K562 (cell line): ENCODE data around the gene DNAAF6. TPM values are rescaled to one million over a fixed set of nuclear protein-coding genes. Genes with fewer than 3 reads are reported as not detected.

Source experiments
- ATAC-seq: fragments of 200-7000 bp; cut with Tn5 transposase; 3 replicates; pipeline ENCODE4 v1.9.1; 2020; ENCODE audit warnings: moderate library complexity
- BruUV-seq: library from RNA; stranded (reverse); fragments of 400-500 nt; replicated peaks from 2 replicates; lab custom pipeline; 2021; lab: Mats Ljungman, UMichigan
- CTCF ChIA-PET: fragments of 300-600 bp; formaldehyde crosslinking; extraction: SDS; loops from one replicate; lab custom pipeline; 2021; ENCODE audit warnings: low intra/inter-chr PET ratio; lab: Yijun Ruan, JAX
- POLR2A ChIA-PET: fragments of 300-600, 350-650 bp; sonication (Branson Sonifier 250); formaldehyde crosslinking; extraction: SDS; loops from one replicate; lab custom pipeline; 2021; ENCODE audit warnings: antibody characterized with exemption, inconsistent platforms; lab: Yijun Ruan, JAX
- DNase-seq, 4 experiments: peaks; one replicate each; pipeline versions ENCODE4 v3.0.0 to v3.0.0-alpha.2; 2011 to 2018; ENCODE audit warnings: low spot score in 3 of 4, mixed read lengths in 3 of 4; ENCODE audit errors: extremely low read depth in 1 of 4
- FAIRE-seq: peaks from 2 replicates; lab custom pipeline; 2011; peaks lifted over from hg19 to GRCh38; lab: Jason Lieb, UNC
- H2AFZ ChIP-seq: 2 replicates; pipeline ENCODE4 v1.6.0; 2011; ENCODE audit warnings: low read depth, low read length, control low read depth, inconsistent platforms
- H3K27ac ChIP-seq: fragments of 200-600 bp; 3 replicates; pipeline ENCODE4 v1.8.0; 2011; ENCODE audit warnings: low read depth, mild to moderate bottlenecking, control low read depth, inconsistent platforms, low read length, moderate library complexity, mixed read lengths; ENCODE audit errors: extremely low read depth
- H3K27me3 ChIP-seq, 2 experiments: fragments of 300-600 bp in 1 of 2; 2 replicates in 1 of 2; 3 replicates in 1 of 2; pipeline versions ENCODE4 v1.6.0 to v1.8.0; 2011; ENCODE audit warnings: inconsistent platforms in 2 of 2, low read length in 2 of 2, mild to moderate bottlenecking in 1 of 2, mixed read lengths in 1 of 2, moderate library complexity in 1 of 2; ENCODE audit not compliant: control insufficient read depth in 2 of 2, insufficient read depth in 2 of 2
- H3K36me3 ChIP-seq: fragments of 300-600 bp; 3 replicates; pipeline ENCODE4 v1.8.0; 2011; ENCODE audit warnings: mild to moderate bottlenecking, low read length, inconsistent platforms; ENCODE audit not compliant: control insufficient read depth, insufficient read depth
- H3K4me1 ChIP-seq, 2 experiments: fragments of 200-600 bp in 1 of 2; replicated peaks in 1 of 2; 2 replicates in 1 of 2; 3 replicates in 1 of 2; pipeline versions ENCODE4 v1.5.1 to v1.8.0; 2011; ENCODE audit warnings: inconsistent platforms in 2 of 2, low read length in 2 of 2, mild to moderate bottlenecking in 1 of 2, mixed read lengths in 1 of 2, moderate library complexity in 1 of 2; ENCODE audit not compliant: control insufficient read depth in 2 of 2, insufficient read depth in 2 of 2
- H3K4me2 ChIP-seq: 2 replicates; pipeline ENCODE4 v1.6.1; 2011; ENCODE audit warnings: low read length, control low read depth, inconsistent platforms, mixed read lengths; ENCODE audit not compliant: insufficient read depth
- H3K4me3 ChIP-seq: fragments of 200-600 bp; sonication (generic), shearing (Covaris generic); 2 replicates; pipeline ENCODE4 v1.5.1; 2016; ENCODE audit warnings: control low read depth, inconsistent platforms
- H3K79me2 ChIP-seq: fragments of 200-600 bp; 3 replicates; pipeline ENCODE4 v1.8.0; 2011; ENCODE audit warnings: low read length, inconsistent platforms; ENCODE audit not compliant: control insufficient read depth, insufficient read depth
- H3K9ac ChIP-seq, 2 experiments: 2 replicates each; pipeline versions ENCODE4 v1.6.0 to v1.6.1; 2011; ENCODE audit warnings: low read depth in 2 of 2, low read length in 2 of 2, control low read depth in 1 of 2, inconsistent platforms in 1 of 2, mild to moderate bottlenecking in 1 of 2, mixed read lengths in 1 of 2; ENCODE audit not compliant: insufficient read depth in 1 of 2
- H3K9me1 ChIP-seq: one replicate; pipeline ENCODE4 v1.6.0; 2011; ENCODE audit warnings: inconsistent platforms, mild to moderate bottlenecking, low read length, moderate library complexity; ENCODE audit not compliant: control insufficient read depth, insufficient read depth
- H3K9me3 ChIP-seq: replicated peaks from 2 replicates; pipeline ENCODE4 v1.5.1; 2011; ENCODE audit warnings: low read depth, low read length, inconsistent platforms; ENCODE audit not compliant: control insufficient read depth, insufficient read depth
- H4K20me1 ChIP-seq: replicated peaks from 2 replicates; pipeline ENCODE4 v1.6.1; 2011; ENCODE audit warnings: low read length, inconsistent platforms, mixed read lengths; ENCODE audit not compliant: control insufficient read depth, insufficient read depth
- DNMT1 ChIP-seq: fragments of 450-650 bp; IDR thresholded peaks from 2 replicates; pipeline ENCODE4 v1.6.1; 2016; ENCODE audit warnings: antibody characterized with exemption, mild to moderate bottlenecking
- IRF2 ChIP-seq: sonication (generic); formaldehyde crosslinking; IDR thresholded peaks from 2 replicates; pipeline ENCODE4 v1.8.1; 2022; ENCODE audit warnings: mild to moderate bottlenecking, missing genetic modification reagents
- PHTF2 ChIP-seq: fragments of 250-450 bp; sonication (Bioruptor Pico); IDR thresholded peaks from 2 replicates; pipeline ENCODE4 v1.5.0; 2021; ENCODE audit warnings: mild to moderate bottlenecking
- PPARD ChIP-seq: fragments of 250-450 bp; sonication (Bioruptor Pico); IDR thresholded peaks from 2 replicates; pipeline ENCODE4 v1.8.0; 2022; ENCODE audit warnings: inconsistent platforms, mild to moderate bottlenecking, moderate library complexity
- RBM39 ChIP-seq: fragments of 200-400 bp; formaldehyde crosslinking; optimal IDR thresholded peaks from 2 replicates; pipeline ENCODE3; 2018; ENCODE audit warnings: low read depth, low read length
- ZNF140 ChIP-seq: fragments of 250-450 bp; sonication (Bioruptor Pico); IDR thresholded peaks from 2 replicates; pipeline ENCODE4 v1.8.0; 2021; ENCODE audit warnings: moderate library complexity, mild to moderate bottlenecking, inconsistent platforms
- ZNF561 ChIP-seq: fragments of 450-650 bp; formaldehyde crosslinking; conservative IDR thresholded peaks from 2 replicates; pipeline ENCODE4 v1.4.0; 2020; ENCODE audit warnings: mild to moderate bottlenecking, moderate library complexity
- WGBS: fragments of 100-300 bp; shearing (Covaris generic); methylation state at CpG from one replicate; pipeline ENCODE4 v1.1.6; 2016; ENCODE audit warnings: low coverage, mixed read lengths; ENCODE audit not compliant: insufficient coverage; ENCODE audit errors: missing lambda C conversion rate; 5-methylcytosine and 5-hydroxymethylcytosine counted together
- in situ Hi-C: fragments of 300-500 bp; cut with MboI; formaldehyde crosslinking; loops from 4 replicates; pipeline ENCODE4 v1.15.0; 2018; ENCODE audit warnings: inconsistent platforms, mixed read lengths
- intact Hi-C: fragments of 100-400 bp; cut with micrococcal nuclease; formaldehyde crosslinking; loops from 2 replicates; pipeline ENCODE4 v1.14.2; 2022
- polyA plus RNA-seq, 8 experiments: library from polyadenylated mRNA; depleted of rRNA in 4 of 8; stranded (reverse) in 5 of 8; unstranded in 3 of 8; fragments of >200 nt; fragmentation: Nextera tagmentation in 2 of 8; fragmentation: Illumina TruSeq in 1 of 8; extraction: Ambion mirVana in 2 of 8; extraction: Trizol in 1 of 8; gene quantifications; 2 replicates each; pipeline versions ENCODE4 v1.2.1 to v1.2.3, GENCODE V29; 2011 to 2014; ENCODE audit warnings: inconsistent platforms in 1 of 8, missing spikeins in 1 of 8
- total RNA-seq, 7 experiments: library from RNA; depleted of rRNA in 6 of 7; stranded (reverse); fragments of >200 nt in 6 of 7; fragmentation: Illumina TruSeq in 2 of 7; extraction: Trizol in 2 of 7; gene quantifications; 2 replicates each; pipeline versions ENCODE4 v1.2.1 to v1.2.3, GENCODE V29; 2011 to 2021; ENCODE audit warnings: low replicate concordance in 1 of 7
- TF ChIP-seq, protein P1 (sequence below): fragments of 450-650 bp; formaldehyde crosslinking; IDR thresholded peaks from 2 replicates; pipeline ENCODE4 v1.4.0; 2020; ENCODE audit warnings: mild to moderate bottlenecking, moderate library complexity
- TF ChIP-seq, protein P2 (sequence below): fragments of 450-650 bp; formaldehyde crosslinking; IDR thresholded peaks from 2 replicates; pipeline ENCODE4 v1.4.0; 2022; ENCODE audit warnings: missing genetic modification characterization
- TF ChIP-seq, protein P3 (sequence below): fragments of 250-450 bp; sonication (Bioruptor Pico); IDR thresholded peaks from 2 replicates; pipeline ENCODE4 v1.4.0; 2020

The DNAAF6 gene
- total and polyA plus RNA-seq, 9 of the 15 experiments (the other 6 are each of a cell fraction or from before 2014, with no cell fraction given) = 0.04 to 0.17 (median 0.14) TPM; not detected in 4

DNA sequence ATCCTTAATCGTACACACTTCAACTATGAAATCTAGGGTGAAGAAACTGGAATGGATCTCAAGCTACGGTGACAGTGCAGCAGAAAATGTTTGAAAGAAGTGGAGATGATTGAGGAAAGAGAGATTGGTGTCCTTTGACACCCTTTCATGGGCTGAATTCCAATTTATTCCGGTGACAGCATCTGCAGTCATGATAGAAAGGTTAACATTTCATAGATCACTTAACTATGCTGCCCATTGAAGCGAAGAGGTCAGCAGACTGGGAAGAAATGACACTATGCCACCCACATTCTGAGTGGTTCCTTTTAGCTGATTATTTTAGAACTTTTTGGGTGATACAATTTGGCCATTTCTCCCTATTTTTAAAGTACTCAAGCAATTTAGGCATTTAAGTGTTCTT lies 82.3 kb downstream of the DNAAF6 start:
- TF ChIP-seq, protein P1, sequence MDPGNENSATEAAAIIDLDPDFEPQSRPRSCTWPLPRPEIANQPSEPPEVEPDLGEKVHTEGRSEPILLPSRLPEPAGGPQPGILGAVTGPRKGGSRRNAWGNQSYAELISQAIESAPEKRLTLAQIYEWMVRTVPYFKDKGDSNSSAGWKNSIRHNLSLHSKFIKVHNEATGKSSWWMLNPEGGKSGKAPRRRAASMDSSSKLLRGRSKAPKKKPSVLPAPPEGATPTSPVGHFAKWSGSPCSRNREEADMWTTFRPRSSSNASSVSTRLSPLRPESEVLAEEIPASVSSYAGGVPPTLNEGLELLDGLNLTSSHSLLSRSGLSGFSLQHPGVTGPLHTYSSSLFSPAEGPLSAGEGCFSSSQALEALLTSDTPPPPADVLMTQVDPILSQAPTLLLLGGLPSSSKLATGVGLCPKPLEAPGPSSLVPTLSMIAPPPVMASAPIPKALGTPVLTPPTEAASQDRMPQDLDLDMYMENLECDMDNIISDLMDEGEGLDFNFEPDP (CRISPR knock-in tag) = no peak
- TF ChIP-seq DNMT1 = no peak
- TF ChIP-seq ZNF561 (CRISPR knock-in tag) = no peak
- no peak for TF ChIP-seq ZNF140 (CRISPR knock-in tag)
- no peak for TF ChIP-seq IRF2 (CRISPR knock-in tag)
- TF ChIP-seq, protein P2, sequence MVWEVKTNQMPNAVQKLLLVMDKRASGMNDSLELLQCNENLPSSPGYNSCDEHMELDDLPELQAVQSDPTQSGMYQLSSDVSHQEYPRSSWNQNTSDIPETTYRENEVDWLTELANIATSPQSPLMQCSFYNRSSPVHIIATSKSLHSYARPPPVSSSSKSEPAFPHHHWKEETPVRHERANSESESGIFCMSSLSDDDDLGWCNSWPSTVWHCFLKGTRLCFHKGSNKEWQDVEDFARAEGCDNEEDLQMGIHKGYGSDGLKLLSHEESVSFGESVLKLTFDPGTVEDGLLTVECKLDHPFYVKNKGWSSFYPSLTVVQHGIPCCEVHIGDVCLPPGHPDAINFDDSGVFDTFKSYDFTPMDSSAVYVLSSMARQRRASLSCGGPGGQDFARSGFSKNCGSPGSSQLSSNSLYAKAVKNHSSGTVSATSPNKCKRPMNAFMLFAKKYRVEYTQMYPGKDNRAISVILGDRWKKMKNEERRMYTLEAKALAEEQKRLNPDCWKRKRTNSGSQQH (CRISPR knock-in tag) = no peak
- TF ChIP-seq PHTF2 = no peak
- TF ChIP-seq PPARD = no peak
- TF ChIP-seq, protein P3, sequence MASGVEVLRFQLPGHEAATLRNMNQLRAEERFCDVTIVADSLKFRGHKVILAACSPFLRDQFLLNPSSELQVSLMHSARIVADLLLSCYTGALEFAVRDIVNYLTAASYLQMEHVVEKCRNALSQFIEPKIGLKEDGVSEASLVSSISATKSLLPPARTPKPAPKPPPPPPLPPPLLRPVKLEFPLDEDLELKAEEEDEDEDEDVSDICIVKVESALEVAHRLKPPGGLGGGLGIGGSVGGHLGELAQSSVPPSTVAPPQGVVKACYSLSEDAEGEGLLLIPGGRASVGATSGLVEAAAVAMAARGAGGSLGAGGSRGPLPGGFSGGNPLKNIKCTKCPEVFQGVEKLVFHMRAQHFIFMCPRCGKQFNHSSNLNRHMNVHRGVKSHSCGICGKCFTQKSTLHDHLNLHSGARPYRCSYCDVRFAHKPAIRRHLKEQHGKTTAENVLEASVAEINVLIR (CRISPR knock-in tag) = no peak
- no peak for TF ChIP-seq RBM39
- DNase-seq (no peak), ATAC-seq (no peak), FAIRE-seq (no peak)
- Histone ChIP-seq H3K27me3 (no peaks in the 10 kb centered on the region), H3K4me3 (no peak overlapping the region), H3K9ac (no peak overlapping the region), H3K79me2 (no peaks in the 10 kb centered on the region), H3K4me1 (no peaks in the 10 kb centered on the region), H3K4me2 (no peak overlapping the region), H3K27ac (no peak overlapping the region), H4K20me1 (no peaks in the 10 kb centered on the region), H3K9me3 (no peaks in the 10 kb centered on the region), H3K9me1 (no peaks in the 10 kb centered on the region), H3K36me3 (no peaks in the 10 kb centered on the region), H2AFZ (no peak overlapping the region)
- in situ Hi-C loops (no loop called here), intact Hi-C loops (loop anchor here (10.0 kb wide), 1 partner anchor 164 kb away; no protein-coding TSS in a partner anchor)
- BruUV-seq = no TSS peak
- ChIA-PET CTCF (no interaction called here), POLR2A (no interaction called here)
- WGBS = 2% methylated on average over 4 of the region's 4 CpGs
